Hindlimb muscle (tissue), 1 donor: ENCODE measurements around the gene BDH1. TPM values are rescaled to one million over a fixed set of nuclear protein-coding genes. Genes with fewer than 3 reads are reported as not detected.
"Not testable (repeated sequence)": the region's sequence is repeated elsewhere in the genome, so short reads cannot be mapped to it uniquely, and the experiment has no call there.

ENCODE experiments used
- DNase-seq: peaks from one replicate; pipeline ENCODE4 v3.0.0-alpha.2; 2013
- polyA plus RNA-seq: library from polyadenylated mRNA; unstranded; fragments of 120-200 nt; gene quantifications from one replicate; pipeline ENCODE4 v1.2.1, GENCODE V29; 2013; ENCODE audit not compliant: insufficient read length

Gene BDH1, protein sequence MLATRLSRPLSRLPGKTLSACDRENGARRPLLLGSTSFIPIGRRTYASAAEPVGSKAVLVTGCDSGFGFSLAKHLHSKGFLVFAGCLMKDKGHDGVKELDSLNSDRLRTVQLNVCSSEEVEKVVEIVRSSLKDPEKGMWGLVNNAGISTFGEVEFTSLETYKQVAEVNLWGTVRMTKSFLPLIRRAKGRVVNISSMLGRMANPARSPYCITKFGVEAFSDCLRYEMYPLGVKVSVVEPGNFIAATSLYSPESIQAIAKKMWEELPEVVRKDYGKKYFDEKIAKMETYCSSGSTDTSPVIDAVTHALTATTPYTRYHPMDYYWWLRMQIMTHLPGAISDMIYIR
- polyA plus RNA-seq, result 5.5 TPM

GRCh38 chr3:197555281-197556261 lies at the start of gene BDH1:
BDH1 (minus strand) TSS chr3:197555968; CDS start chr3:197546443, 9,525 bp downstream.
- DNase-seq, result peak; percentile 19

DNA sequence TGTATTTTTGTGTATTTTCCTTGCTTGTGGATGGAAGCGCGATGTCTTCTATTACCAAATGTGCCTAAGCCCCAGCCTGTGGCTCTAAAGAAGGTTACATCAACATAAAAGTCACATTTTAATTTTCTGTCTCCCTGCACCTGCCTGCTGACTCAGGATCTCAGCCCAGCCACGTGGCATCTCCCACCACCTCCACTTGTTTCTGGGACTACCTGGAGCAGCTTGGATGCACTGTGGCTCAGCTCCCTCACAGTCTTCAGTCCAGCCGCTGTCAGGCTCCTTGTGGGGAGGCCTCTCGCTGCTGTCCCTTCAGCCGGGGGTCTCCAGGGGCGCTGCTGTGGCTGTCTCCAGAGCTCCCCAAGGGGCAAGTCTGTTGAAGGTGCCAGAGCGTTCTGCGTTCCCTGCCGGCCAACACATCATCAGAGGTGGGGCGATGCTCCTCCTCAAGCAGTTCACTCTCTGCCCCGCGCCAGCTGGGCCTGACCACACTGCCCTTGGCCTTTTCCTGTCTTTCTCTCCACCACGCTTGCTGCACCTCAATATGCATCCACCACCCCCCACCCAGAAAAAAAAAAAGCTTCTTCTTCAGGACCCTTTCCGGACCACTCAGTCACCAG lies 47.7 kb upstream of the BDH1 start:
- no peak for DNase-seq

- not testable (repeated sequence) for DNase-seq
Observed at GRCh38 chr3:197602351-197602750, 46.6 kb upstream of the BDH1 start.

GRCh38 chr3:197601566-197601840 lies 45.7 kb upstream of the BDH1 start:
- DNase-seq, result not testable (repeated sequence)

GRCh38 chr3:197600796-197601565 lies 45.2 kb upstream of the BDH1 start:
- no peak for DNase-seq

DNA sequence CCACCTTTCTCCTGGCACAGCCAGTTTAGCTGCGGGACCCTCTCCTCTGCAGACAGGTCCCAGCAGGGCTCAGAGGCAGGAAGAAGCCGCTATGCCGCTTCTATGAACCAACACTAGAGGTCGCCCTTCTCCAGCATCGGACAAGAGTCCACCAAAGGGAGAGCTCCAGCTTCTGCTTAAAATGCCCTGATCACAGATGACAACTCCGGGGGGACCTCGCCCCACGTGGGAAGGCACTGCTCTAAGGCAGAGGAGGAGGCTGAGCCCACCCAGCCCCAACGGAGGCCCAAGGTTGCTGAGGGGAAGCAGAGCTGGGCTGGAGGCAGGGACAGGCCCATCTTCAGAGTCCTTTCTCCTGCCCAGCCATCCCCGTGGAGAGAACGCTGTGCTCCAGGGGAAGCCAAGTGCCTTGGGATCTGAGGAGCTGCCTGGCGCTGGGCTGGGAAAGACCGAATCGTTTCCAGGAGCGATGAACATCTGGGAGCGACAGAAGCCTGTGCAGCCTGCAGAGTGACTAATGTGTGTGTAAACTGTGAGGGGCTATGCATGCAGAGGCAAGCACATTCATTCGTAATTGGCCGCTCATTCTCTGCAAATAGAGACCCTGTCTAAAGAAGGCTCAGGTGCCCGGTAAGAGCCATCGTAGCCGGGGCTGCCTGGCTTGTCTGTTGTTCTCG lies 43.5 kb upstream of the BDH1 start:
- DNase-seq, result peak; percentile 63

- DNase-seq, result no peak
Observed at GRCh38 chr3:197598404-197598980, 42.7 kb upstream of the BDH1 start.

- no peak for DNase-seq
Observed at GRCh38 chr3:197597335-197597734, 41.6 kb upstream of the BDH1 start.

DNA sequence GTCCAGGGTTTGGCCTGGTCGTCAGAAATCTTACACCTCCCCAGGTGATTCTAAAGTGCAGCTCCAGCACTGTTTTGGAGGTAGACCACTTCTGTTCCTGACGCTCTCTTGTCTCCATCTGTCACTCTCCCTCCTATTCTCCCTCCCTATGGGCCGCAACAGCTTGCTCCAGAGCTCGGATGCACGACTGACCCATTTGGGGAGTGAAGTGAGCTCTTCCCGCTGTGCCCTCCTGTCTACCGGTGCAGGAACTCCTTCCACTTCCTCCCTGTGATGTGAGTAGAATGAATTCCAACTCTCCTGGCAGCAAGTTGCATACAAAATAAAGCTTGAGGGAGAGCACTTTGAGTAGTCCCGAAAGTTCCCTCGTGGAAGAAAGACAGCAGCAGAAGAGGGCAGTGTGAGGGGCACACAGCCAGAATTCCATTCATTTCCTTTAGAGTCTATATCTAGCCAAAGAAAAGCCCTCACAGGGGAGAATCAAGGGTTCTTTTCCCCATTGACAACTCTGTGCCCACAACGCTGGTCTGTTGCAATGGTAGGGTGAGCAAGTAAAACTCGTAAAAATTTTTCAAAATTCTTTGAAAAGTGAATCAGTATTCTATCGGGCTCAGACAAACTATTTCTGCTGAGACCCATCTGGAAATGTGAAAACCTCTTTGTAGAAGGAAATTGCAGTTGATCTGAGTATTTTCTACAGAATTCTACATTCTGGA lies 39.9 kb upstream of the BDH1 start:
- no peak for DNase-seq

- DNase-seq, result no peak
Observed at GRCh38 chr3:197593046-197593380, 37.2 kb upstream of the BDH1 start.

GRCh38 chr3:197592361-197593045 lies 36.7 kb upstream of the BDH1 start:
- no peak for DNase-seq

DNA sequence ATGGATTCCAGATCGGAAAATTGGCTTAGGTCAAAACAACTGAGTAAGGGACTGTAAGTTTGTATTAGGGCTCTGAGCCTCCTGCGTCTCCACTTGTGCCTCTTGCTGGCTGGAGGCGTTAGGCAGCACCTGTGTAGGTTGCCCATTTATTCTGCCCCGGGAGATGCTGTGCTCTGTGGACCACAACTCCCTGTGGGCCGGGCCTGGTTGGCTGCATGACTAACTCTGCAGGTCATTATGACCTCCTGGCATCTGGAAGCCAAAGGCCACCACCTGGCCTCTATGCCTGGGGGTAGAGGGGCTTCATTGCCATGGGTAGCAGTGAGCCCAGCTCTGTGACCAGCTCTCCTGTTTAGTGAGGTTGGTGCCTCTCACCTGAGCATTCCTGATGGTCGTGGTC lies 36.0 kb upstream of the BDH1 start:
- no peak for DNase-seq

- no peak for DNase-seq
Observed at GRCh38 chr3:197590313-197590962, 34.7 kb upstream of the BDH1 start.

DNA sequence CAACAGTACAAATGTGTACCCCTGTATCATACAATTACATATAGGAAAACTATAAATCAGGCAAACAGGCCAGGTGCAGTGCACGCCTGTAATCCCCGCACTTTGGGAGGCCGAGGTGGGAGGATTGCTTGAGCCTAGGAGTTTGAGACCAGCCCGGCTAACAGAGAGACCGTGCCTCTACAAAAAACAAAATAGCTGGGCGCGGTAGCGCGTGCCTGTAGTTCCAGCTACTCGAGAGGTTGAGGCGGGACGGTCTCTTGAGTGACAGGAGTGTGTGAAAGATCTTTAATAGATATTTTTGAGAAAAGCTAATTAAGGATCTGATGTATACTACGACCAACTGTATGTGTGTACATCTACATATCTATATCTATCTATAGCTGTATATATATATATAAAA lies 33.8 kb upstream of the BDH1 start:
- no peak for DNase-seq

- not testable (repeated sequence) for DNase-seq
Observed at GRCh38 chr3:197586768-197587167, 31.0 kb upstream of the BDH1 start.

DNA sequence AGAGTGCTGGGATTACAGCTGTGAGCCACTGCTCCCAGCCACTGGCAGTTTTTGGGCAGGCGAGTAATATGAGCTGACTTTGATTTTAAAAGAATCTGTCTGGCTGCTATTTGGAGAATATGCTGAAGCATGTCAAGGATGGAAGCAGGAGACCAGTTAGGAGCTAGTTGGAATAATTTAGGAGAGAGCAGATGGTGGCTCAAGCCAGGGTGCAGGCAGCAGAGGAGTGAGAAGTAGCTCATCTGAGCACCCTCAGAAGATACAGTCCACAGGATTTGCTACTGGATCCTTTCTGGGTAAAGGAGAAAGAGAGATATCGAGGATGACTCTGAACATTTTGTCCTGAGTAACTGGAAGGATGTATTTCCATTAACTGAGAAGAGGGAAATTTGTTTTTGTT lies 30.4 kb upstream of the BDH1 start:
- DNase-seq, result no peak

GRCh38 chr3:197584733-197585132 lies 29.0 kb upstream of the BDH1 start:
- no peak for DNase-seq

DNA sequence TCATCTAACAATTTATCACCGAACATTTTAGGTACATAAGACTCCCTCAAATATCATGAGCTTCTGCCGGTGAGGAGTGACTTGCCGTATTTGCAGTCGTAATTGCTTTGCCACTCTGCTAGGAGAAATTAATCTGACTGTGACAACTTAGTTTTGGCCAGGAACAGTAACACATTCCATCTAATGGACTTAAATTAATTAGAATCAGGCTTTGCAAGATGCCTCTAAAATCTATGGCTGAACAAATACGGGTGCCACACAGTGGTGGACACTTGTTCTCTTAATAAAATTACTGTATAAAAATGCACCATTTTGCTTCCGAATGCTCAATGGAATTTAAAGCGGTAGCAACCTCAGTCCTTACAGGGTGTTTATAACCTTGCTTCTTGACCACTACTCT lies 27.6 kb upstream of the BDH1 start:
- no peak for DNase-seq

- no peak for DNase-seq
Observed at GRCh38 chr3:197580253-197580691, 24.5 kb upstream of the BDH1 start.

DNA sequence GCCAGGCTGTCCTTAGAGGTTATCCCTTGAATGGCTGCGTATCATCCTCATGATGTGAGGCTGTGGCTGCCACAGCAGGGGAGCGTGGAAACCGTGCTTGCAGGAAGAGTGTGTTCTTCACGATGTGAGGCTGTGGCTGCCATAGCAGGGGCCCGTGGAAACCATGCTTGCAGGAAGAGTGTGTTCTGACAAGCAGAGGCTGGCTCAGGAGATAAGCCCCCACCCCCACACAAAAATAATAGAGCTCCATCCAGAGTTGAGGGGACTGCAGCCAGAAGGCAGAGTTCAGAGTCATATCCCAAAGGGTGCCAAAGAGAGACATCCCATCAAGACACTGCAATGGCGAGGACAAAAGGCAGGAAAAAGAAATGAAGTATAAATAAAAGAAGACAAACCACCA lies 22.6 kb upstream of the BDH1 start:
- DNase-seq, result no peak
